ENCODE data around the gene KIF5A. TPM values are rescaled to one million over a fixed set of nuclear protein-coding genes. Genes with fewer than 3 reads are reported as not detected.

KIF5A gene
- total RNA-seq, 3 donors from 2014 or later, result 0.61 to 9.1 (median 1.2) TPM

DNA sequence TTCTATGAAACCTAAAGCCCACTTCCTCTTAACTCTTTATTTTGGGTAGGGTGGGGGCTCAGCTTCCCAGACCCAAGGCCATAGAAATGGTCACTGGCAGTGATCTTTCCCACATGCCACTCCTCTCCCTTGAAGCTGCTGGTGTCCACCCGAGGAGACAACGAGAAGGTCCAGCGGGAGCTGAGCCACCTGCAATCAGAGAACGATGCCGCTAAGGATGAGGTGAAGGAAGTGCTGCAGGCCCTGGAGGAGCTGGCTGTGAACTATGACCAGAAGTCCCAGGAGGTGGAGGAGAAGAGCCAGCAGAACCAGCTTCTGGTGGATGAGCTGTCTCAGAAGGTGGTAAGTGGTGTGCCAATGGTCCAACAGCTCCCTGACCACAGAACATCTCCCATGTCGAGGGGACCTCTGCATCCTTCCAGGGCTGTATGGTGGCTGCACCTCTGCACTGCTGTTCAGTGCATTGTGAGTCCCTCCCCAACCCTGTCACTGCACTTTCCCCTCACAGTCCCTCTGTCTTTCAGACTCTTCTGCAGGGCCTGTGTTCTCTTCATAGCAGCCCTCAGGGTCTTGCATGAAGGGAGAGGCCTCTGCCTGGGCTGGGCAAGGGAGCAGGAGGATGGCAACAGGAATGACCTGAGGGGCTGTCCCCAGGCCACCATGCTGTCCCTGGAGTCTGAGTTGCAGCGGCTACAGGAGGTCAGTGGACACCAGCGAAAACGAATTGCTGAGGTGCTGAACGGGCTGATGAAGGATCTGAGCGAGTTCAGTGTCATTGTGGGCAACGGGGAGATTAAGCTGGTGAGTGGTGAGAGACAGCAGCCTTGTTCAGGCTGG lies 22.3 kb downstream of the KIF5A start:
- Histone ChIP-seq H3K36me3 (ENCODE audit: low read depth) (no peaks in the 10 kb centered on the region), H3K4me3 (no peak overlapping the region), H3K4me1 (ENCODE audit: low read depth) (no peaks in the 10 kb centered on the region), H3K9me3 (no peaks in the 10 kb centered on the region)
- ATAC-seq (no peak), DNase-seq (no peak)
- intact Hi-C loops (cut with DNase I, micrococcal nuclease), result no loop called here
- TF ChIP-seq, protein P1, sequence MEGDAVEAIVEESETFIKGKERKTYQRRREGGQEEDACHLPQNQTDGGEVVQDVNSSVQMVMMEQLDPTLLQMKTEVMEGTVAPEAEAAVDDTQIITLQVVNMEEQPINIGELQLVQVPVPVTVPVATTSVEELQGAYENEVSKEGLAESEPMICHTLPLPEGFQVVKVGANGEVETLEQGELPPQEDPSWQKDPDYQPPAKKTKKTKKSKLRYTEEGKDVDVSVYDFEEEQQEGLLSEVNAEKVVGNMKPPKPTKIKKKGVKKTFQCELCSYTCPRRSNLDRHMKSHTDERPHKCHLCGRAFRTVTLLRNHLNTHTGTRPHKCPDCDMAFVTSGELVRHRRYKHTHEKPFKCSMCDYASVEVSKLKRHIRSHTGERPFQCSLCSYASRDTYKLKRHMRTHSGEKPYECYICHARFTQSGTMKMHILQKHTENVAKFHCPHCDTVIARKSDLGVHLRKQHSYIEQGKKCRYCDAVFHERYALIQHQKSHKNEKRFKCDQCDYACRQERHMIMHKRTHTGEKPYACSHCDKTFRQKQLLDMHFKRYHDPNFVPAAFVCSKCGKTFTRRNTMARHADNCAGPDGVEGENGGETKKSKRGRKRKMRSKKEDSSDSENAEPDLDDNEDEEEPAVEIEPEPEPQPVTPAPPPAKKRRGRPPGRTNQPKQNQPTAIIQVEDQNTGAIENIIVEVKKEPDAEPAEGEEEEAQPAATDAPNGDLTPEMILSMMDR (IDR thresholded peaks at IDR 0.05), result no peak

DNA sequence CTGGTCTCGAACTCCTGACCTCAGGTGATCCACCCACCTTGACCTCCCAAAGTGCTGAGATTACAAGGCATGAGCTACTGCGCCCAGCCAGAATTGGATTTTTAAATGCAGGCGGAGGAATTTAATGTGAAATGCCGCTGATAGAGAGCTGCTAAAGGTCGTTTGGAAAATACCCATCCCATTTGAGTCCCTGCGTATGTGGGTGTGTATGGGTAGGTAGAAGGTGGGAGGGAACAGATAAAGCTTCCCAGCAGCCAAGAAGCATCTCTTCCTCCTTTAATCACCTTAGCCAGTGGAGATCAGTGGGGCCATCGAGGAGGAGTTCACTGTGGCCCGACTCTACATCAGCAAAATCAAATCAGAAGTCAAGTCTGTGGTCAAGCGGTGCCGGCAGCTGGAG lies 25.0 kb downstream of the KIF5A start:
- ATAC-seq (no peak), DNase-seq (no peak)
- no peaks in the 10 kb centered on the region for H3K36me3 ChIP-seq (ENCODE audit: low read depth)
- no peaks in the 10 kb centered on the region for H3K4me1 ChIP-seq (ENCODE audit: low read depth)
- TF ChIP-seq, protein P1 (IDR thresholded peaks at IDR 0.05), result no peak
- H3K9me3 ChIP-seq, result no peaks in the 10 kb centered on the region
- no peak overlapping the region for H3K4me3 ChIP-seq
- intact Hi-C loops (cut with DNase I, micrococcal nuclease), result no loop called here

DNA sequence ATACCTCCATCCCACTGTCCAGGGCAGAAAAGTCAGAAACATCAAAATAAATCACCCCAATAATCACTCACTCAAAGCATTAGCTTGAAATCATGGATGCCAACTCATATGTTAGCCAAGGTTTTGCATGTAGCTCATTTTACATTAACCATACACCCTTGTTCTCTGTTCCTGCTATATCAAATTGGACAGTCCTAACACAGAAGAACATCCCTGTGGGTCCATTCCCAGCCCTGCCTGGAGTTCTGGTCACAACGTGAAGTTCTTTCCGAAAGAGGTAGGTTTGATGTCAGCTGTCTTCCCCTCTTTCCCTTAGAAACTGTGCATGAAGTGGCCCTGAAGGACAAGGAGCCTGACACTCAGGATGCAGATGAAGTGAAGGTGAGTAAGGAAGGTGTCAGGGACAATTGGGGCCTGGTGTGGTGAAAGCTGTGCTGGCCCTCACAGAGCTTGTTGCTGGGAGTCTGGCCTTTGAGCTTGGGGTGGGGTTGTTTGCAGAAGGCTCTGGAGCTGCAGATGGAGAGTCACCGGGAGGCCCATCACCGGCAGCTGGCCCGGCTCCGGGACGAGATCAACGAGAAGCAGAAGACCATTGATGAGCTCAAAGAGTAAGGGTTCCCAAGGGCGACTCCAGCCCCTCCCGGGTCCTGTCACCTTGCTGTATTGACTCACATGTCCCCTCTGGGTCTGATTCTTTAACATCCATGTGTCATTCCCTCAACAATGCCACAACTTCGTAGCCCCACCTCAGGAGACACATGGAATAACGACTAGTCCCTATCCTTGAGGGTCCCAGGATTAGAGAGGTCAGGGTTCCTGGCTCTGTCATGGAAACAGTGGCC lies 26.1 kb downstream of the KIF5A start:
- DNase-seq (no peak), ATAC-seq (peak; percentile 29)
- intact Hi-C loops (cut with DNase I, micrococcal nuclease), result no loop called here
- Histone ChIP-seq H3K4me1 (ENCODE audit: low read depth) (no peaks in the 10 kb centered on the region), H3K9me3 (no peaks in the 10 kb centered on the region), H3K36me3 (ENCODE audit: low read depth) (no peaks in the 10 kb centered on the region), H3K4me3 (no peak overlapping the region)
- TF ChIP-seq, protein P1 (IDR thresholded peaks at IDR 0.05), result no peak

DNA sequence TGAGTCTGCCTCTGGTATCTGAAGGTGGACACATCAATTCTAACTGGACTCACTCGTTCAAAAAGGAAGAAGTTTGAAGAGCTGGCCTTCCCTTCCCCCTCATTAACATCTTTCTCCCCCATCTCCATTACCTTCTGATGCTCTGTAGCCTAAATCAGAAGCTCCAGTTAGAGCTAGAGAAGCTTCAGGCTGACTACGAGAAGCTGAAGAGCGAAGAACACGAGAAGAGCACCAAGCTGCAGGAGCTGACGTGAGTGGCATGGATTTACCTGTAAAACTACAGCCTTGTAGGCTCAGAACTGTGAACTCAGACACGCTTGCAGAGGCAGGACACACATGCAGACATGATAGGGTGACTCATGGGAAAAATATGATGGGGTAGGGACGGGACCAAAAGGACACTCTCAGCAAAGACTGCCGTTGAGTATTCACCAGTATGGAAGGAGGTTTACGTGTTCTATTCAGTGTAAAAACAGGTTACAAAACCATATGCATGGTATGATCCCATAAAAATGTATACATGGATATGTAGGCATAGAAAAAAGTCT lies 26.8 kb downstream of the KIF5A start:
- intact Hi-C loops (cut with DNase I, micrococcal nuclease), result no loop called here
- no peak for DNase-seq

More for the DNA sequence above, 26.8 kb downstream of the KIF5A start:
- Histone ChIP-seq H3K9me3 (no peaks in the 10 kb centered on the region), H3K4me3 (no peak overlapping the region), H3K4me1 (ENCODE audit: low read depth) (no peaks in the 10 kb centered on the region), H3K36me3 (ENCODE audit: low read depth) (no peaks in the 10 kb centered on the region)
- TF ChIP-seq, protein P1 (IDR thresholded peaks at IDR 0.05), result no peak
- no peak for ATAC-seq

All from mucosa of descending colon (tissue), 3 donors.